K562 (cell line): ENCODE results near the gene MRI1. TPM values are rescaled to one million over a fixed set of nuclear protein-coding genes. Genes with fewer than 3 reads are reported as not detected.

Experiments
- ARID2 ChIP-seq: fragments of 450-650 bp; IDR thresholded peaks from 2 replicates; pipeline ENCODE4 v1.6.1; 2017; ENCODE audit warnings: antibody characterized with exemption, mild to moderate bottlenecking
- ATF1 ChIP-seq, 2 experiments: fragments of 450-650 bp in 1 of 2; IDR thresholded peaks; 2 replicates each; pipeline ENCODE4 v1.6.1; 2016; ENCODE audit warnings: missing compliant biosample characterization in 1 of 2, missing genetic modification characterization in 1 of 2
- BHLHE40 ChIP-seq: IDR thresholded peaks from 2 replicates; pipeline ENCODE4 v1.6.1; 2011; ENCODE audit warnings: low read length, improper control_type of control experiment
- BMI1 ChIP-seq: fragments of 150-350 bp; IDR thresholded peaks from 2 replicates; pipeline ENCODE4 v1.6.1; 2014; ENCODE audit warnings: low read length
- CREM ChIP-seq: IDR thresholded peaks from 2 replicates; pipeline ENCODE4 v1.6.1; 2014; ENCODE audit warnings: antibody characterized with exemption, low read depth
- E2F6 ChIP-seq, 2 experiments: IDR thresholded peaks; 2 replicates each; pipeline ENCODE4 v1.6.1; 2011; ENCODE audit warnings: borderline replicate concordance in 1 of 2, control low read depth in 1 of 2, low read depth in 1 of 2, low read length in 1 of 2, mild to moderate bottlenecking in 1 of 2, mixed read lengths in 1 of 2, moderate library complexity in 1 of 2; ENCODE audit not compliant: insufficient read depth in 1 of 2, insufficient read length in 1 of 2, poor library complexity in 1 of 2, severe bottlenecking in 1 of 2; ENCODE audit errors: extremely low read depth in 1 of 2
- ELF1 ChIP-seq: fragments of 200-800 bp; sonication (Bioruptor generic); IDR thresholded peaks from 2 replicates; pipeline ENCODE4 v1.6.1; 2016; ENCODE audit warnings: missing genetic modification characterization, missing compliant biosample characterization
- FOXA3 ChIP-seq, 2 experiments: fragments of 450-650 bp in 1 of 2; sonication (generic) in 1 of 2; formaldehyde crosslinking; IDR thresholded peaks in 1 of 2; conservative IDR thresholded peaks in 1 of 2; 2 replicates each; pipeline versions ENCODE4 v1.4.0 to v1.8.0; 2020 to 2022; ENCODE audit warnings: mild to moderate bottlenecking in 2 of 2, missing genetic modification reagents in 1 of 2
- GABPB1 ChIP-seq: sonication (generic); formaldehyde crosslinking; IDR thresholded peaks from 2 replicates; pipeline ENCODE4 v1.8.0; 2022; ENCODE audit warnings: mild to moderate bottlenecking, missing genetic modification reagents
- IFI16 ChIP-seq: fragments of 250-450 bp; sonication (Bioruptor Pico); IDR thresholded peaks from 2 replicates; pipeline ENCODE4 v2.1.2; 2022; ENCODE audit warnings: mild to moderate bottlenecking, inconsistent platforms
- L3MBTL2 ChIP-seq: fragments of 450-650 bp; IDR thresholded peaks from 2 replicates; pipeline ENCODE4 v1.6.1; 2016; ENCODE audit warnings: mild to moderate bottlenecking, moderate library complexity
- PATZ1 ChIP-seq: fragments of 250-450 bp; sonication (Bioruptor Pico); IDR thresholded peaks from 2 replicates; pipeline ENCODE4 v1.5.0; 2020; ENCODE audit warnings: mild to moderate bottlenecking, borderline replicate concordance
- USF2 ChIP-seq: sonication (generic); formaldehyde crosslinking; IDR thresholded peaks from 2 replicates; pipeline ENCODE4 v1.5.0; 2020; ENCODE audit warnings: missing genetic modification reagents
- ZFX ChIP-seq: sonication (generic); formaldehyde crosslinking; IDR thresholded peaks from 2 replicates; pipeline ENCODE4 v1.8.0; 2022; ENCODE audit warnings: mild to moderate bottlenecking, missing genetic modification reagents, moderate library complexity
- ZNF263 ChIP-seq: sonication (generic); formaldehyde crosslinking; IDR thresholded peaks from 2 replicates; pipeline ENCODE4 v1.8.0; 2022; ENCODE audit warnings: mild to moderate bottlenecking, missing genetic modification reagents, borderline replicate concordance
- ZNF511 ChIP-seq: sonication (generic); formaldehyde crosslinking; IDR thresholded peaks from 2 replicates; pipeline ENCODE4 v1.8.0; 2022; ENCODE audit warnings: mild to moderate bottlenecking, missing genetic modification reagents
- ZNF586 ChIP-seq: fragments of 450-650 bp; formaldehyde crosslinking; conservative IDR thresholded peaks from 2 replicates; pipeline ENCODE4 v1.4.0; 2020; ENCODE audit warnings: mild to moderate bottlenecking, moderate library complexity
- ZNF740 ChIP-seq, 3 experiments: fragments of 200-800 bp in 1 of 3; sonication (Bioruptor generic) in 1 of 3; sonication (generic) in 1 of 3; formaldehyde crosslinking in 1 of 3; IDR thresholded peaks; 2 replicates each; pipeline versions ENCODE4 v1.6.1 to v1.8.0; 2016 to 2022; ENCODE audit warnings: mild to moderate bottlenecking in 2 of 3, missing compliant biosample characterization in 2 of 3, missing genetic modification characterization in 2 of 3, missing genetic modification reagents in 1 of 3
- polyA plus RNA-seq, 8 experiments: library from polyadenylated mRNA; depleted of rRNA in 4 of 8; stranded (reverse) in 5 of 8; unstranded in 3 of 8; fragments of >200 nt; fragmentation: Nextera tagmentation in 2 of 8; fragmentation: Illumina TruSeq in 1 of 8; extraction: Ambion mirVana in 2 of 8; extraction: Trizol in 1 of 8; gene quantifications; 2 replicates each; pipeline versions ENCODE4 v1.2.1 to v1.2.3, GENCODE V29; 2011 to 2014; ENCODE audit warnings: inconsistent platforms in 1 of 8, missing spikeins in 1 of 8
- total RNA-seq, 7 experiments: library from RNA; depleted of rRNA in 6 of 7; stranded (reverse); fragments of >200 nt in 6 of 7; fragmentation: Illumina TruSeq in 2 of 7; extraction: Trizol in 2 of 7; gene quantifications; 2 replicates each; pipeline versions ENCODE4 v1.2.1 to v1.2.3, GENCODE V29; 2011 to 2021; ENCODE audit warnings: low replicate concordance in 1 of 7

Gene MRI1
- total and polyA plus RNA-seq, 9 of the 15 experiments (the other 6 are each of a cell fraction or from before 2014, with no cell fraction given), result 5.5 to 57.4 (median 28.2) TPM

- TF ChIP-seq PATZ1 (no peak), ZNF263 (CRISPR knock-in tag) (0 out of 2 replicates have a peak, but pooled peaks have one; percentile 22), ARID2 (no peak), IFI16 (CRISPR knock-in tag) (no peak), FOXA3 (CRISPR knock-in tag; conservative IDR thresholded peaks at IDR 0.05 in 1 of 2, IDR thresholded peaks at IDR 0.05 in 1 of 2) (0 out of 4 replicates have a peak, but pooled peaks of 1 of the 2 experiments have one; percentile 53), L3MBTL2 (peak; percentile 42; the same call in 1 of the 2 replicates), USF2 (CRISPR knock-in tag) (no peak), CREM (peak; percentile 55; the same call in 1 of the 2 replicates), ZNF586 (CRISPR knock-in tag) (no peak), GABPB1 (peak; percentile 56; the same call in 1 of the 2 replicates), ZFX (peak; percentile 64), ZNF740 (CRISPR knock-in tag; IDR thresholded peaks at IDR 0.05) (peak; percentile 86), ZNF740 (tag; IDR thresholded peaks at IDR 0.05) (no peak), BHLHE40 (peak; percentile 73), BMI1 (no peak), ELF1 (no peak), ATF1 (CRISPR knock-in tag; IDR thresholded peaks at IDR 0.05) (no peak), ATF1 (tag; IDR thresholded peaks at IDR 0.05) (no peak), ZNF511 (no peak), E2F6 (IDR thresholded peaks at IDR 0.05; ENCODE audit: borderline replicate concordance in 1 of 2, extremely low read depth in 1 of 2, insufficient read depth in 1 of 2, insufficient read length in 1 of 2, low read depth in 1 of 2, low read length in 1 of 2, poor library complexity in 1 of 2, severe bottlenecking in 1 of 2) (peak; percentile 88 to 97)
These were observed 53.5 kb downstream of the MRI1 start (continued) for GRCh38 chr19:13817615-13818371.
